Epithelial cell of esophagus (primary cell): Measurements from ENCODE around the gene TAMALIN.
A peak's percentile ranks its signal among the peaks of the same experiment; 100 is the strongest.

Source experiments
- DNase-seq: peaks from one replicate; pipeline ENCODE4 v3.0.0; 2010; ENCODE audit warnings: low read depth
- H3K4me3 ChIP-seq: 2 replicates; pipeline ENCODE4 v1.5.1; 2011; ENCODE audit warnings: mild to moderate bottlenecking, low read length, control low read depth
- TF ChIP-seq, protein P1 (sequence below): IDR thresholded peaks from 2 replicates; pipeline ENCODE4 v1.5.1; 2011; ENCODE audit warnings: low read depth, mild to moderate bottlenecking, low read length, control low read depth, inconsistent platforms; ENCODE audit not compliant: insufficient read depth; ENCODE audit errors: missing control alignments

The TAMALIN gene

GRCh38 chr12:52060498-52061177 lies 53.9 kb downstream of the TAMALIN start:
- no peak overlapping the region for H3K4me3 ChIP-seq
- TF ChIP-seq, protein P1, sequence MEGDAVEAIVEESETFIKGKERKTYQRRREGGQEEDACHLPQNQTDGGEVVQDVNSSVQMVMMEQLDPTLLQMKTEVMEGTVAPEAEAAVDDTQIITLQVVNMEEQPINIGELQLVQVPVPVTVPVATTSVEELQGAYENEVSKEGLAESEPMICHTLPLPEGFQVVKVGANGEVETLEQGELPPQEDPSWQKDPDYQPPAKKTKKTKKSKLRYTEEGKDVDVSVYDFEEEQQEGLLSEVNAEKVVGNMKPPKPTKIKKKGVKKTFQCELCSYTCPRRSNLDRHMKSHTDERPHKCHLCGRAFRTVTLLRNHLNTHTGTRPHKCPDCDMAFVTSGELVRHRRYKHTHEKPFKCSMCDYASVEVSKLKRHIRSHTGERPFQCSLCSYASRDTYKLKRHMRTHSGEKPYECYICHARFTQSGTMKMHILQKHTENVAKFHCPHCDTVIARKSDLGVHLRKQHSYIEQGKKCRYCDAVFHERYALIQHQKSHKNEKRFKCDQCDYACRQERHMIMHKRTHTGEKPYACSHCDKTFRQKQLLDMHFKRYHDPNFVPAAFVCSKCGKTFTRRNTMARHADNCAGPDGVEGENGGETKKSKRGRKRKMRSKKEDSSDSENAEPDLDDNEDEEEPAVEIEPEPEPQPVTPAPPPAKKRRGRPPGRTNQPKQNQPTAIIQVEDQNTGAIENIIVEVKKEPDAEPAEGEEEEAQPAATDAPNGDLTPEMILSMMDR, result no peak
- DNase-seq, result no peak

DNA sequence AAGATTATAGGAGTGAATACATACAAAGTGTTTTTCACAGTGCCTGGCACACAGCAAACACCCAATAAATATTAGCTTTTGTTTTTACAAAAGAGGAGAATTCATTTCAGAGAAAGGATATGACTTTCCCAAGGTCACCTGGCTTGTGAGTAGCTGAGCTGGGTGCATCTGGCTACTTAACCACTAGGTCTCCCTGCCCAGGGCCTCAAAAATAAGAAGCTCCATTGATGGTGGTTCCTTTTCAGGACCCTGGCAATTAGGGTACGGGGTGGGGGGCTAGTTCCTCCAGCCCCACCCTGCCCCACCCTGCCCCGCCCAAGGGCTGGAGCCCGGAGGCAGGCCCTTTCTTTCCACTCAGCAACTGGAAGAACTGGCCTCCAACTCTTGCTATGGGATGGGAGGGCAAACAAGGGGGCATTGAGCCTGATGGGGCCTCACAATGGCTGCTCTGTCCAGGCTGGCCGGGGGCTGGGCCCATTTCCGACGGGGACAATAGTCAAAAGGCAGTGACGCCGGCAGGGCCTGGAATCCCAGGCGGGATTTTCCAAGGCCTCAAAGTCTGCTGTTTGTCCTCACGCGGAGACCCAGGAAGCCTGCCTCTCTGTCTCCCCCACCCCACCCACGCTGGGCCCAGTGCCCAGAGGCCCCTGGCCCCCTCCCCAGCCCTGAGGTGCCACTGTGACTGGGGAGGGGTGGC lies 54.9 kb downstream of the TAMALIN start:
- no peak for DNase-seq
- TF ChIP-seq, protein P1, result no peak
- H3K4me3 ChIP-seq, result no peak overlapping the region

- no peak overlapping the region for H3K4me3 ChIP-seq
- TF ChIP-seq, protein P1, result no peak
- DNase-seq, result no peak
Measured at GRCh38 chr12:52062167-52063081, 55.7 kb downstream of the TAMALIN start.

DNA sequence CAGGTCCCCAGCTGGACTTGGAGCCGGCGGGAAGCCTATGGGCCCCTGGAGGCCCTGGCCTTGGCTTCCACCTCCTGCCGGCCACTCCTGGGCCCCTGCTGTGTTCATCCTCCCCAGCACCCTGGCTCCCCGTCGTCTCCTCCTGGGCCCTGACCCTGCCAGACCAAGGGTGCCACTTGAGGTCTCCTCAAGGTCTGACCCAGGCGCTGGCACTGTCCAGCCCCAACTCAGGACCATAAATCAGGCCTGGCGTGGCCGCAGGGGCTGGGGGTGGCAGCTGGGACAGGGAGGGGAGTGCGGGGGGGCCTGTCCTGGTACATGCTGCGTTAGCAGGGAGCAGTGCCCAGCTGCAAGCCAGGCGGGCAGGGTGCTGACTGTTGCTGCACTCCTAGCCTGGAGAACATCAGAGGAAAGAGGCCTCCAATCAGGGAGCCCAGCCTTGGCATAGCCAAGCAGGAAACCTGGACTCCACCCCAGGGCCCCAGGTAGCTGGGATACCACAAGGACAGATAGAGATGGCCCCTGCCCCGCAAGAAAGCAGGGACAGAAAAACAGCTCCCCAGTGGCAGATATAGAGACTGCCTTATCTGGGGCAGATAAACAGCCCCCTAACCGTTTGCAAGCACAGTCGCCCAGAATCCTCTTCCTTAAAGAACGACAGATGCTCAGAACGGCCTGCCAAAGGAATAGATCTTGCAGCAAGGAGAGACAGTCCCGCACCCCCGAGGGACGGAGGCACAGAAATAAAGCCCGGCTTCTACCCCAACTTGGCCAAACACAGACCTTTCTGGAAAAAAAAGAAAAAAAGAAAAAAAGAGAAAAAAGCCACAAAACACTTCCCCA lies 56.6 kb downstream of the TAMALIN start:
- no peak overlapping the region for H3K4me3 ChIP-seq
- TF ChIP-seq, protein P1, result no peak
- DNase-seq, result no peak

- DNase-seq, result peak; percentile 29
- TF ChIP-seq, protein P1, result no peak
Measured at GRCh38 chr12:52063981-52064649, 57.4 kb downstream of the TAMALIN start.

More at GRCh38 chr12:52063981-52064649, 57.4 kb downstream of the TAMALIN start:
- H3K4me3 ChIP-seq, result no peak overlapping the region
